ENCODE results near the gene GTF2I.
A peak's percentile ranks its signal among the peaks of the same experiment; 100 is the strongest.
"Not testable (repeated sequence)": the region's sequence is repeated elsewhere in the genome, so short reads cannot be mapped to it uniquely, and the experiment has no call there.

The GTF2I gene

DNA sequence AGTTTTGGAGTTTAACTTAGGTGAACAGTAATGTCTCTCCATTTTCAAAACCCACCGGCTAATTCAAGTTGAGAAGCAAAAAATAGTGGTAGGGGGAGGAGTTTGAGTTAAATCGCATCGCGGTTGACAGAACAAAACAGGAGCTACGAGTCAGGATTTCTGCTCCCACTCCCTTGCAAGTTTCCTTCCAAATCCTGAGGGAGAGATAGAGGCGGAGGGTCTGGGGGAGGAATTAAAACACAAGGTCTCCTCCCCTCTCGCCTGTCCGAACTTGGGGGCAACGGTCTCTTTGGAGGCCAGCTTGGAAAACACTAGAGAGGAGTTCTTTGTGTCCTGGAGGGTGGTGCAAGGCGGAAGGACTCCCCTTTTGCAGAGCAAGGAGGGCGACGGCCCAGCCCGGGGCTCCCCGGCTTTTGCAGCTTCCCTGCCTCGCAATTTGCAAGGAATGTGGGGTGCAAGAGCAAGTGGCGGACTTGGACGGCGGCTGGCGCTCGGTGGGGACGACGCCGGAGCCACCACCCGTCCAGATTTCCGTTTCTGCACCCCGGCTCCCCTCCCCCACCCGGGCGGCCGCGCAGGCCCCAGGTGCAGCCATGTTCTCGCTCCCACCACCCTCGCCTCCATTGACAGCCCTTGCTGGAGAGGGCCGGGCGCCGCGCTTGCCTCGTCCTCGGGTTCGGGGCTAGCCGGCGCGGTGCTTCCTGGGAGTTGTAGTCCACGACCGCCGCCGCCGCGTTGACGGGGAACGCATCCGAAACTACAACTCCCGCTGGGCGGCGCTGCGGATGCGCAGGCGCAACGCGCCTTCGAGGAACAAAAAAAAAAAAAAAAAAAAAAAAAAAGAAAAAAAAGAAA lies 454 bp upstream of the GTF2I start:
- DNase-seq (ENCODE audit: low read depth): peak; percentile 92

DNA sequence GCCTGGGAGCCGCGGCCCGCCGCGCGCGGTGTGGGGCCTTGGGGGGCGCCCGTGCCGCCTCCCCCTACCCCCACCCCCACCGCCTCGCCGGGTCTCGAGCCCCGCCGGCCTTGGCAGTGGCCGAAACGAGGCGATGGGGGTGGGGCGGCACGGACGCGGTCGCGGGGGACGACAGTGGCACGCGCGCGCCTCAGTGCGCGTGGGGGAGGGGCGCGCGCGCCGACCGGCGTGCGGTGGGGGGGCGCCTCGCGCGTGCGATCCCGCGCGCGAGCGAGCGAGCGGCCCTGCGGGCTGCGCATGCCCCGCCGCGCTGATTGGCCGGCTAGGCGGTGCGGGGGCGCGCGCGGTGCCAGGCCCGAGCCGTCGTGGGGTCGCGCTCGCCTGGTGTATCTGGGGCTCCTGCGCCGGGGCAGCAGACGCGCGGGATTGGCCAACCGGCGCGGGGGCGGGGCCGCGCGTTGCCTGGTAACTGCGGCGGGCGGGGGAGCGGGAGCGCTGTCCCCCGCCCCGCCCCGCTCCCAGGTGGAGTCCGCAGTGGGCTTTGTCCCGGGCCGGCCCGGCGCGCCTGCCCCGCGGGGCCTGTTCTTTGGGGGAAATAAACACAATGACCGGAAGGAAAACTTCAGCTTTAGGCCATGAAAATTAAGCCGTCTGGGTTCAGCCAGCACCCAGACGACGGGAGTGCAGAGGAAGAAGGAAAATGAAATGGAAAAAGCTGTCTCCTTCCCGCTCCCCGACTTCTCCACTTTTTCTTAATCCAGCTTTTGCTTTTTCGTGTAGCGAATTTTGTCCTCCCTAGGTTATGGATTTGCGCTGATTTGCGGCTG lies 873 bp downstream of the GTF2I start:
- DNase-seq (ENCODE audit: low read depth): peak; percentile 90

GRCh38 chr7:74660202-74660601 lies 2.7 kb downstream of the GTF2I start:
- DNase-seq (ENCODE audit: low read depth): not testable (repeated sequence)

- DNase-seq (ENCODE audit: low read depth): not testable (repeated sequence)
Measured at GRCh38 chr7:74661836-74662794, 4.6 kb downstream of the GTF2I start.

GRCh38 chr7:74665296-74665938 lies 7.9 kb downstream of the GTF2I start:
- no peak for DNase-seq (ENCODE audit: low read depth)

GRCh38 chr7:74667013-74667412 lies 9.5 kb downstream of the GTF2I start:
- DNase-seq (ENCODE audit: low read depth): not testable (repeated sequence)

GRCh38 chr7:74667520-74667919 lies 10.0 kb downstream of the GTF2I start:
- not testable (repeated sequence) for DNase-seq (ENCODE audit: low read depth)

DNA sequence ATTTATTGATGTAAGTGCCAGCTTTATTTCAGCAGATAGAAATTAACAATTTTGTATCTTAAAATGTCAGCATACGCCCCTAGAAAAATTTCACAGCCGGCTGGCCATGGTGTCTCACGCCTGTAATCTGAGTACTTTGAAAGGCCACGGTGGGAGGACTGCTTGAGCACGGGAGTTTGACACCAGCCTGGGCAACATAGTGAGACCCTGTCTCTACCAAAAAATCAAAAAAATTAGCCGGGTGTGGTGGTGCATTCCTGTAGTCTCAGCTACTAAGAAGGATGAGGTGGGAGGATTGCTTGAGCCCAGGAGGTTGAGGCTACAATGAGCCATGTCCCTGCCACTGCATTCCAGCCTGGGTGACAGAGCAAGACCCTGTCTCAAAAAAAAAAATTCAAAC lies 14.1 kb downstream of the GTF2I start:
- no peak for DNase-seq (ENCODE audit: low read depth)

GRCh38 chr7:74672343-74672915 lies 14.9 kb downstream of the GTF2I start:
- peak; percentile 40 for DNase-seq (ENCODE audit: low read depth)

GRCh38 chr7:74674166-74674565 lies 16.6 kb downstream of the GTF2I start:
- DNase-seq (ENCODE audit: low read depth): peak; percentile 25

DNA sequence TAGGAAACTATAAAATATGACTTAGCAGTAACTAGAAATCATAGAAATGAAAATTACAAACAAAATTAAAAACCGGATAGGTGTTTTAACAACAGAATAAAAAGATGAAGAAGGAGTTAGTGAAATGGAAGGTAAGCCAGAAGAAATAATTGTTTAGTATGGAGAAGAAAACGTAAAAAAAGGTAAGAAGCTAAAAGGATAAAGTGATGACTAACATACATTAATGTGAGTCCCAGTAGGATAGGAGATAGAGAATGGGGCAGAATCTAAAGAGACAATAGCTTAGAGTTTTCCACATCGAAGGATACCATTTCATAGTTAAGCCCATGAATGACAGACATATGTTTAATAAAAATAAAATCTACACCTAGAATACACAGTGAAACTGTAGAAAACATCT lies 25.3 kb downstream of the GTF2I start:
- DNase-seq (ENCODE audit: low read depth): no peak

DNA sequence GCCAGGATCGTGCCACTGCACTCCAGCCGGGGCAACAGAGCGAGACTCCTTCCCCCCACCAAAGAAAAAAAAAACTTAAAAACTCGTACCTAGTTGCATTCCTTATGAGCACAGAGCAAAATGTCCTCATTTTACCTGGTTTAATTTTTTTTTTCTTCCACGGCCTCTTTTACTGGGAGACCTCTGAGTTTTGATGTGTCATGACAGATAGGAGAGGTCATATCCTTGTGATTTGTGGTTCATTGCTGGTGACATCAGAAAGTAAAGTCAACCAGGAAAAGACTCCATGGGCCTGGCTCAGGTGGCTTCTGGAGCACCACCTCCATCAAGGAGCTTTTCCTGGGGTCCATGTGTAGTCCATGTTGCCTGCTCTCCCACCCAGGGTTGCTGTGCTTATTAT lies 26.3 kb downstream of the GTF2I start:
- no peak for DNase-seq (ENCODE audit: low read depth)

GRCh38 chr7:74684473-74684872 lies 27.0 kb downstream of the GTF2I start:
- no peak for DNase-seq (ENCODE audit: low read depth)

- no peak for DNase-seq (ENCODE audit: low read depth)
Measured at GRCh38 chr7:74684921-74685320, 27.4 kb downstream of the GTF2I start.

DNA sequence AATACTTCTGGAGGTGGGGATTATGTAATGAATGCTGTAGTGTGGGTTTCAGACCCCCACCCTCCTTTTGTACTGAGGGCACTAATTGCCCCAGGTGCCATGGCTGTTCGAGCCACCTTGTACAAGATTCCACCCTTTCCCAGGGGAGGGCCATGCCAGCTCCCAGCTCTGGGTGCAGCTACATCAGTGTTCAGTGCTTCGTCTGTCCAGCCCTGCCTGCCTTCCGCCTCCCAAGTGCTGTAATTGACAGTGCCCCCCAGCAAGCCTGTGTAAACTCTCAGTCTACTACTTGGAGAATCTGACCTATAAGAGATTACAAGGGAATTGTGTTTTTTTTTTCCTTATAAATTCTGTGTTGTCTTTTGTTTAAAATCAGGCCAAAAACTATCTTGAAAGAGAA lies 33.0 kb downstream of the GTF2I start:
- DNase-seq (ENCODE audit: low read depth): no peak

GRCh38 chr7:74704419-74704818 lies 46.9 kb downstream of the GTF2I start:
- not testable (repeated sequence) for DNase-seq (ENCODE audit: low read depth)

- DNase-seq (ENCODE audit: low read depth): no peak
Measured at GRCh38 chr7:74707238-74707637, 49.7 kb downstream of the GTF2I start.

DNA sequence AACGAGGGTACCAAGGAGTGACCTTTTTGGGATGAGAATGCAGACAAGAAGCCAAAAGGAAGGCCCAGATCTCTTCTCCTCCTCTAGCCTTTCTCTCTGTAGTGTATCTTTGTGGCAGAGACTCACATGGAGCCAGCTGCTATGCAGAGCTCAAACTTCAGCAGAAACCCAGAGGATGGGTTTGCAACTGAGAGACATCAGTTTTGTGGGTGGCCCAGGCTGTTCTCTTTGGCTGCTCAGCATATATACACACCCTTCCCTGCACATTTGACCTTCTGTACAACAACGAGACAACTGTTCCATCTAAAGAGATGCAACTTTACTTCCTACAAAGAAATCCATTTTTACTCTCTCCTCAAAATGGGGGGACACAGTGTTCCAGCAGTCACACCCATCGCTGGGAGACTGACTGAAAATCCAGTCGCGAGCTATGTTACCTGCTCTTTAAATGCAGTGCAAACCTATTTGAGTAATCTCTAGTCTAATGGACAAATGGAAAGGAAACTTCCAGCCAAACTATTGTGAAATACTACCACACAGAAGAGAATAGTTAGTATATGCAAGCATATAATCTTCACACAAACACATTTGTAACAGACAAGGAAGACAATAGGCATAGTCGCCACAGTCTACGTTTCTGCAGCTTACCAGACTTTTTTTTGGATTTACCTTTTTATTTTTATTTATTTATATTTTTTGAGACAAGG lies 51.2 kb downstream of the GTF2I start:
- DNase-seq (ENCODE audit: low read depth): peak; percentile 43

GRCh38 chr7:74709880-74710671 lies 52.6 kb downstream of the GTF2I start:
- peak; percentile 47 for DNase-seq (ENCODE audit: low read depth)

- no peak for DNase-seq (ENCODE audit: low read depth)
Measured at GRCh38 chr7:74713567-74713966, 56.0 kb downstream of the GTF2I start.

Data from amniotic epithelial cell (primary cell).